Measurements from ENCODE around the gene THSD4.

Gene THSD4

GRCh38 chr15:71549697-71550096, 434.4 kb downstream of the THSD4 start:
- peaks cover 4% of the 10 kb centered on the region for H3K27me3 ChIP-seq (ENCODE audit: insufficient read depth, poor library complexity, severe bottlenecking)
- no peak overlapping the region for H3K4me3 ChIP-seq (replicated peaks; ENCODE audit: insufficient read depth, low read length)
- no peak for DNase-seq (ENCODE audit: low read depth in 1 of 2, low spot score in 1 of 2)
- no peak overlapping the region for H3K27ac ChIP-seq (replicated peaks)
- no peak for TF ChIP-seq POLR2AphosphoS5 (IDR thresholded peaks at IDR 0.05; ENCODE audit: low read depth)
- no peak for TF ChIP-seq SPI1 (IDR thresholded peaks at IDR 0.05; ENCODE audit: borderline replicate concordance, low read depth)
- TF ChIP-seq REST (IDR thresholded peaks at IDR 0.05; ENCODE audit: insufficient replicate concordance, low read depth): no peak
- TF ChIP-seq GABPA (IDR thresholded peaks at IDR 0.05; ENCODE audit: low read depth): no peak
- TF ChIP-seq CTCF (IDR thresholded peaks at IDR 0.05; ENCODE audit: insufficient read depth, low read length): no peak

GRCh38 chr15:71551566-71551965, 436.3 kb downstream of the THSD4 start:
- peaks cover 4% of the 10 kb centered on the region for H3K27me3 ChIP-seq (ENCODE audit: insufficient read depth, poor library complexity, severe bottlenecking)
- no peak overlapping the region for H3K27ac ChIP-seq (replicated peaks)
- no peak overlapping the region for H3K4me3 ChIP-seq (replicated peaks; ENCODE audit: insufficient read depth, low read length)
- TF ChIP-seq GABPA (IDR thresholded peaks at IDR 0.05; ENCODE audit: low read depth) (no peak), CTCF (IDR thresholded peaks at IDR 0.05; ENCODE audit: insufficient read depth, low read length) (no peak), REST (IDR thresholded peaks at IDR 0.05; ENCODE audit: insufficient replicate concordance, low read depth) (no peak), SPI1 (IDR thresholded peaks at IDR 0.05; ENCODE audit: borderline replicate concordance, low read depth) (no peak), POLR2AphosphoS5 (IDR thresholded peaks at IDR 0.05; ENCODE audit: low read depth) (no peak)
- DNase-seq (ENCODE audit: low read depth in 1 of 2, low spot score in 1 of 2): no peak

- H3K4me3 ChIP-seq (replicated peaks; ENCODE audit: insufficient read depth, low read length): no peak overlapping the region
- TF ChIP-seq SPI1 (IDR thresholded peaks at IDR 0.05; ENCODE audit: borderline replicate concordance, low read depth) (no peak), GABPA (IDR thresholded peaks at IDR 0.05; ENCODE audit: low read depth) (no peak)
- DNase-seq (ENCODE audit: low read depth in 1 of 2, low spot score in 1 of 2): no peak
- no peak overlapping the region for H3K27ac ChIP-seq (replicated peaks)
- H3K27me3 ChIP-seq (ENCODE audit: insufficient read depth, poor library complexity, severe bottlenecking): no peaks in the 10 kb centered on the region
Measured at GRCh38 chr15:71559098-71559497, 443.8 kb downstream of the THSD4 start.

- Histone ChIP-seq H3K4me3 (replicated peaks; ENCODE audit: insufficient read depth, low read length) (no peak overlapping the region), H3K27ac (replicated peaks) (no peak overlapping the region), H3K27me3 (ENCODE audit: insufficient read depth, poor library complexity, severe bottlenecking) (no peaks in the 10 kb centered on the region)
- TF ChIP-seq POLR2AphosphoS5 (IDR thresholded peaks at IDR 0.05; ENCODE audit: low read depth): no peak
- TF ChIP-seq GABPA (IDR thresholded peaks at IDR 0.05; ENCODE audit: low read depth): no peak
- no peak for TF ChIP-seq REST (IDR thresholded peaks at IDR 0.05; ENCODE audit: insufficient replicate concordance, low read depth)
- TF ChIP-seq CTCF (IDR thresholded peaks at IDR 0.05; ENCODE audit: insufficient read depth, low read length): no peak
- TF ChIP-seq SPI1 (IDR thresholded peaks at IDR 0.05; ENCODE audit: borderline replicate concordance, low read depth): no peak
- no peak for DNase-seq (ENCODE audit: low read depth in 1 of 2, low spot score in 1 of 2)
Measured at GRCh38 chr15:71559616-71560015, 444.3 kb downstream of the THSD4 start.

All from HL-60 (cell line).